ELR (cell line): ENCODE data around the gene LMF1.

Experiments
- DNase-seq: peaks from one replicate; pipeline ENCODE4 v3.0.0-alpha.2; 2015; ENCODE audit warnings: low read depth

LMF1 gene

GRCh38 chr16:929227-930073, 41.3 kb downstream of the LMF1 start:
- no peak for DNase-seq

GRCh38 chr16:928526-928925, 42.3 kb downstream of the LMF1 start:
- DNase-seq: no peak

GRCh38 chr16:927931-928330, 42.9 kb downstream of the LMF1 start:
- no peak for DNase-seq

GRCh38 chr16:927406-927805, 43.4 kb downstream of the LMF1 start:
- no peak for DNase-seq

- no peak for DNase-seq
Measured at GRCh38 chr16:926715-927114, 44.1 kb downstream of the LMF1 start.

GRCh38 chr16:924806-925205, 46.0 kb downstream of the LMF1 start:
- DNase-seq: no peak

GRCh38 chr16:924063-924462, 46.7 kb downstream of the LMF1 start:
- no peak for DNase-seq

GRCh38 chr16:923184-923583, 47.6 kb downstream of the LMF1 start:
- DNase-seq: no peak

- no peak for DNase-seq
Measured at GRCh38 chr16:922051-922450, 48.7 kb downstream of the LMF1 start.

- no peak for DNase-seq
Measured at GRCh38 chr16:921321-921905, 49.4 kb downstream of the LMF1 start.

- no peak for DNase-seq
Measured at GRCh38 chr16:920717-921116, 50.1 kb downstream of the LMF1 start.

GRCh38 chr16:920051-920681, 50.6 kb downstream of the LMF1 start:
- no peak for DNase-seq

GRCh38 chr16:919658-920050, 51.1 kb downstream of the LMF1 start:
- no peak for DNase-seq

GRCh38 chr16:918741-919657, 51.8 kb downstream of the LMF1 start:
- DNase-seq: no peak

- no peak for DNase-seq
Measured at GRCh38 chr16:918068-918467, 52.7 kb downstream of the LMF1 start.

- no peak for DNase-seq
Measured at GRCh38 chr16:917591-918061, 53.2 kb downstream of the LMF1 start.

- no peak for DNase-seq
Measured at GRCh38 chr16:916035-916799, 54.6 kb downstream of the LMF1 start.

GRCh38 chr16:915546-915945, 55.2 kb downstream of the LMF1 start:
- no peak for DNase-seq

GRCh38 chr16:914440-914839, 56.3 kb downstream of the LMF1 start:
- peak; percentile 1 for DNase-seq

GRCh38 chr16:913817-914439, 56.9 kb downstream of the LMF1 start:
- no peak for DNase-seq
